ENCODE data around the gene TFB2M. TPM values are rescaled to one million over a fixed set of nuclear protein-coding genes. Genes with fewer than 3 reads are reported as not detected.

TFB2M gene, protein sequence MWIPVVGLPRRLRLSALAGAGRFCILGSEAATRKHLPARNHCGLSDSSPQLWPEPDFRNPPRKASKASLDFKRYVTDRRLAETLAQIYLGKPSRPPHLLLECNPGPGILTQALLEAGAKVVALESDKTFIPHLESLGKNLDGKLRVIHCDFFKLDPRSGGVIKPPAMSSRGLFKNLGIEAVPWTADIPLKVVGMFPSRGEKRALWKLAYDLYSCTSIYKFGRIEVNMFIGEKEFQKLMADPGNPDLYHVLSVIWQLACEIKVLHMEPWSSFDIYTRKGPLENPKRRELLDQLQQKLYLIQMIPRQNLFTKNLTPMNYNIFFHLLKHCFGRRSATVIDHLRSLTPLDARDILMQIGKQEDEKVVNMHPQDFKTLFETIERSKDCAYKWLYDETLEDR
- total RNA-seq (2013; cell fraction: nucleolus; rRNA removed) = 13.2 and 16.6 TPM in 2 replicates
- 25.8 and 26.6 TPM in 2 replicates for total RNA-seq (2014; rRNA removed)
- 23.0 and 26.8 TPM in 2 replicates for total RNA-seq (2014; rRNA removed; fragmentation: Illumina TruSeq; extraction: Trizol)
- total RNA-seq (2021) = 23.3 and 25.2 TPM in 2 replicates
- polyA plus RNA-seq (2011; ENCODE audit: low read depth) = 11.9 TPM
- 36.8 and 53.4 TPM in 2 replicates for polyA plus RNA-seq (2011; rRNA removed)
- polyA plus RNA-seq (2011; cell fraction: cytosol; rRNA removed) = 13.9 and 15.7 TPM in 2 replicates
- polyA plus RNA-seq (2011; cell fraction: nucleus; rRNA removed) = 13.6 and 17.9 TPM in 2 replicates
- 16.4 and 21.3 TPM in 2 replicates for polyA plus RNA-seq (2012)
- polyA plus RNA-seq (2014; fragmentation: Illumina TruSeq; extraction: Trizol) = 26.4 and 30.2 TPM in 2 replicates
- polyA plus RNA-seq (2014; fragmentation: Nextera tagmentation; extraction: Ambion mirVana) = 10 to 100 TPM; 47.2 to 66.0 TPM
- 28.1 and 35.3 TPM in 2 replicates for polyA plus RNA-seq (2014; rRNA removed)
- 10 to 100 TPM; 52.2 to 52.5 TPM for polyA plus RNA-seq (2016; fragmentation: Nextera tagmentation; extraction: Ambion mirVana)
- polyA minus RNA-seq (2011; rRNA and poly(A)+ RNA removed) = 6.0 and 7.9 TPM in 2 replicates
- polyA minus RNA-seq (2011; cell fraction: cytosol; rRNA and poly(A)+ RNA removed) = 4.1 and 4.5 TPM in 2 replicates
- polyA minus RNA-seq (2011; cell fraction: nucleus; rRNA and poly(A)+ RNA removed) = 9.2 and 11.4 TPM in 2 replicates
- percentile 84 among the genes with signal in this experiment for Bru-seq, nascent RNA
- percentile 68 among the genes with signal in this experiment for BruChase-seq, experiment 1, labeled RNA remaining after a 6-hour chase
- percentile 82 among the genes with signal in this experiment for BruChase-seq, experiment 2, labeled RNA remaining after a 2-hour chase
- long read RNA-seq, experiment 1, transcript TFB2M-201 (8 exons, 1,848 nt) = major isoform, 45 of 61 reads
- long read RNA-seq, experiment 1, partial matches to known transcripts = 1 of 61 reads
- long read RNA-seq, experiment 1, other reads (novel, unspliced or antisense) = 15 of 61 reads
- long read RNA-seq, experiment 2, transcript TFB2M-201 (8 exons, 1,848 nt) = major isoform, 463 of 540 reads
- long read RNA-seq, experiment 2, partial matches to known transcripts = 8 of 540 reads
- long read RNA-seq, experiment 2, other reads (novel, unspliced or antisense) = 69 of 540 reads

DNA sequence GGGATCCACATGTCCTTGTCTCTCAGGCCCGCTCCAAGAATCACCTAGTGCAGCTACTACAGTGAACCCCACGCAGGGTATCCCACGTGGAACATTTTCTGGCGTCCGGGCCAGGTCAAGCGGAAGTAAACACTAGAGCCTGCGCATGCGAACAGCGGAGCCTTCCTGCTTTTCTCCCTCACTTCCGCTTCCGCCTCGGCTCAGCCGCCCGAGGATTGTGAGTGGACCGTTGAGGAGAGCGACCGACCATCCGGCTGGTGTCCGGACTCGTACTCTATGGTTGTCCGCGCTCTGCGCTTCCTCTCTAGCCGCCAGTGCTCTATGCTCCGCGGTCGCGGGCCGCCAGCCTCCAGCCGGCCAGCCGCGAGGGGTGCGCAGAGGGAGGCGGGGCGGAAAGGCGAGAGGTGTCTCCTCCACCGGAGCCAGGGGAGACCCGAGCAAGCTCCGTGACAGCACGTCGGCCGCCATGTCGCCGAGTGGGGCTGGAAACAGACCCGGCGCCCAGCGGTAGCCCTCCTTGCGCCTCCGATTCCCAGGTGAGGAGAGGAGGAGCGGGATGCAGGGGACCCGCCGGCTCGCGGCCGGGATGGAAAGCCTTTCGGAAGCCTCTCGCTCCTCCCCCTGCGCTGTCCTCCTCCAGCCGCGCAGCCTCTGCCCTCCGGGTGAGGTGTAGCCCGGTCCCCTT lies at the start of gene TFB2M, which contains the start of gene CNST:
Gene TFB2M, minus strand, starts transcription at position 134 of the 685 bp plus-strand sequence. Its CDS starts 123 bp downstream, at position 11.
Gene CNST, plus strand, starts transcription at position 329 of the 685 bp plus-strand sequence. CDS start 25,107 bp downstream, outside the sequence.
- Histone ChIP-seq H3K4me3 (peak within 1 kb of the TSS; percentile 97), H3K4me1 (ENCODE audit: control insufficient read depth, insufficient read depth, low read length) (peaks cover 9% of the 10 kb centered on the region), H2AFZ (ENCODE audit: control insufficient read depth, low read depth, low read length) (peak within 1 kb of the TSS; percentile 90), H3K27ac (ENCODE audit: control insufficient read depth, insufficient read depth) (peak within 1 kb of the TSS; percentile 87), H4K20me1 (ENCODE audit: control insufficient read depth, insufficient read depth) (no peaks in the 10 kb centered on the region), H3K9me3 (replicated peaks; ENCODE audit: control insufficient read depth, insufficient read depth, low read length) (no peaks in the 10 kb centered on the region), H3K27me3 (replicated peaks in 1 of 2; ENCODE audit: control insufficient read depth in 2 of 2, insufficient read depth in 2 of 2, low read length in 1 of 2) (no peaks in the 10 kb centered on the region), H3K36me3 (ENCODE audit: control insufficient read depth in 2 of 2, insufficient read depth in 2 of 2, low read length in 1 of 2) (no peaks in the 10 kb centered on the region; a peak in 1 of 4 replicates), H3K79me2 (ENCODE audit: control insufficient read depth, insufficient read depth, low read length) (peaks cover 73% of the 10 kb centered on the region), H3K4me2 (ENCODE audit: control insufficient read depth, insufficient read depth) (peak within 1 kb of the TSS; percentile 89), H3K9ac (ENCODE audit: control insufficient read depth, insufficient read depth, low read length) (peak within 1 kb of the TSS; percentile 90)
- peak; percentile 98 for FAIRE-seq
- no TSS peak for BruUV-seq (replicated peaks)
- peak; percentile 97 for DNase-seq (ENCODE audit: low read depth, low spot score)
- ChIA-PET CTCF (interaction anchor here (0.7 to 2.7 kb wide), 5 partner anchors 20 to 129 kb away, joined by 3 to 16 read pairs (median 4); no protein-coding TSS in a partner anchor), SMC1A (ENCODE audit: uncharacterized antibody, unreplicated experiment) (interaction anchor here (0.9 to 2.7 kb wide), 7 partner anchors 9 to 77 kb away, joined by 3 to 17 read pairs (median 4); no protein-coding TSS in a partner anchor), POLR2A (interaction anchor here (0.6 to 2.5 kb wide), 4 partner anchors 10 to 268 kb away, joined by 3 to 7 read pairs (median 5); partner anchors contain the start of gene SMYD3), RAD21 (ENCODE audit: unreplicated experiment) (interaction anchor here (0.8 to 2.1 kb wide), 5 partner anchors 13 to 158 kb away, joined by 3 to 7 read pairs (median 6); no protein-coding TSS in a partner anchor)
- in situ Hi-C loops (cut with MboI) (no loop called here), intact Hi-C loops (cut with micrococcal nuclease; ENCODE audit: unreplicated experiment) (loop anchor here (1.0 to 5.0 kb wide), 3 partner anchors 25 to 131 kb away; partner anchors contain the start of gene SMYD3)
- under 1% methylated on average over 62 of the region's 62 CpGs for WGBS (ENCODE audit: insufficient coverage, insufficient replicate concordance, low lambda C conversion rate, missing lambda C conversion rate)
- ATAC-seq = peak; percentile 89
- TF ChIP-seq RFX5 (IDR thresholded peaks at IDR 0.05; ENCODE audit: low read depth, low read length) = no peak
- TF ChIP-seq TAF1 (IDR thresholded peaks at IDR 0.05; ENCODE audit: borderline replicate concordance, low read depth, low read length) = peak; percentile 50
- 0 out of 2 replicates have a peak, but pooled peaks have one; percentile 54 for TF ChIP-seq RCOR1 (conservative IDR thresholded peaks at IDR 0.05; ENCODE audit: low read depth, low read length)
- 0 out of 4 replicates have a peak, but pooled peaks of 1 of the 2 experiments have one; percentile 44 for TF ChIP-seq SRF (IDR thresholded peaks at IDR 0.05; ENCODE audit: low read depth in 2 of 2, low read length in 2 of 2)
- no peak for TF ChIP-seq NFIC (IDR thresholded peaks at IDR 0.05; ENCODE audit: low read depth, low read length)
- TF ChIP-seq, protein P1, sequence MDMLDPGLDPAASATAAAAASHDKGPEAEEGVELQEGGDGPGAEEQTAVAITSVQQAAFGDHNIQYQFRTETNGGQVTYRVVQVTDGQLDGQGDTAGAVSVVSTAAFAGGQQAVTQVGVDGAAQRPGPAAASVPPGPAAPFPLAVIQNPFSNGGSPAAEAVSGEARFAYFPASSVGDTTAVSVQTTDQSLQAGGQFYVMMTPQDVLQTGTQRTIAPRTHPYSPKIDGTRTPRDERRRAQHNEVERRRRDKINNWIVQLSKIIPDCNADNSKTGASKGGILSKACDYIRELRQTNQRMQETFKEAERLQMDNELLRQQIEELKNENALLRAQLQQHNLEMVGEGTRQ (IDR thresholded peaks at IDR 0.05; ENCODE audit: borderline replicate concordance, low read depth, low read length) = no peak; the same call in 1 of the 2 replicates
- TF ChIP-seq EP300 (IDR thresholded peaks at IDR 0.05; ENCODE audit: borderline replicate concordance in 1 of 2, control insufficient read depth in 1 of 2, low read depth in 2 of 2, low read length in 2 of 2) = no peak
- TF ChIP-seq DPF2 (IDR thresholded peaks at IDR 0.05) = peak; percentile 57; the same call in 1 of the 2 replicates
- TF ChIP-seq, protein P2, sequence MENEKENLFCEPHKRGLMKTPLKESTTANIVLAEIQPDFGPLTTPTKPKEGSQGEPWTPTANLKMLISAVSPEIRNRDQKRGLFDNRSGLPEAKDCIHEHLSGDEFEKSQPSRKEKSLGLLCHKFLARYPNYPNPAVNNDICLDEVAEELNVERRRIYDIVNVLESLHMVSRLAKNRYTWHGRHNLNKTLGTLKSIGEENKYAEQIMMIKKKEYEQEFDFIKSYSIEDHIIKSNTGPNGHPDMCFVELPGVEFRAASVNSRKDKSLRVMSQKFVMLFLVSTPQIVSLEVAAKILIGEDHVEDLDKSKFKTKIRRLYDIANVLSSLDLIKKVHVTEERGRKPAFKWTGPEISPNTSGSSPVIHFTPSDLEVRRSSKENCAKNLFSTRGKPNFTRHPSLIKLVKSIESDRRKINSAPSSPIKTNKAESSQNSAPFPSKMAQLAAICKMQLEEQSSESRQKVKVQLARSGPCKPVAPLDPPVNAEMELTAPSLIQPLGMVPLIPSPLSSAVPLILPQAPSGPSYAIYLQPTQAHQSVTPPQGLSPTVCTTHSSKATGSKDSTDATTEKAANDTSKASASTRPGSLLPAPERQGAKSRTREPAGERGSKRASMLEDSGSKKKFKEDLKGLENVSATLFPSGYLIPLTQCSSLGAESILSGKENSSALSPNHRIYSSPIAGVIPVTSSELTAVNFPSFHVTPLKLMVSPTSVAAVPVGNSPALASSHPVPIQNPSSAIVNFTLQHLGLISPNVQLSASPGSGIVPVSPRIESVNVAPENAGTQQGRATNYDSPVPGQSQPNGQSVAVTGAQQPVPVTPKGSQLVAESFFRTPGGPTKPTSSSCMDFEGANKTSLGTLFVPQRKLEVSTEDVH (IDR thresholded peaks at IDR 0.05; ENCODE audit: low read depth, partially characterized antibody) = peak; percentile 90
- peak; percentile 32 for TF ChIP-seq SMAD1 (IDR thresholded peaks at IDR 0.05; ENCODE audit: low read depth, partially characterized antibody)
